Calu3 (cell line): ENCODE results near the gene MTA1. TPM values are rescaled to one million over a fixed set of nuclear protein-coding genes. Genes with fewer than 3 reads are reported as not detected.

ENCODE experiments used
- BruUV-seq: library from RNA; stranded (reverse); fragments of 400-500 nt; replicated peaks from 2 replicates; lab custom pipeline; 2021; lab: Mats Ljungman, UMichigan
- CTCF ChIA-PET: fragments of 300-600 bp; sonication (Branson Sonifier 250); formaldehyde crosslinking; loops from one replicate; lab custom pipeline; 2022; ENCODE audit warnings: antibody characterized with exemption; lab: Charles Lee
- DNase-seq: peaks from one replicate; pipeline ENCODE4 v3.0.0; 2022
- H3K27ac Mint-ChIP-seq: one replicate; pipeline ENCODE4 v1.8.0; 2022; ENCODE audit warnings: mixed read lengths; ENCODE audit not compliant: unreplicated experiment
- H3K27me3 Mint-ChIP-seq: one replicate; pipeline ENCODE4 v1.8.0; 2022; ENCODE audit warnings: mixed read lengths; ENCODE audit not compliant: unreplicated experiment
- H3K36me3 Mint-ChIP-seq: one replicate; pipeline ENCODE4 v1.8.0; 2022; ENCODE audit warnings: mild to moderate bottlenecking, moderate library complexity, mixed read lengths; ENCODE audit not compliant: insufficient read depth, unreplicated experiment
- H3K4me1 Mint-ChIP-seq: one replicate; pipeline ENCODE4 v1.8.0; 2022; ENCODE audit warnings: mild to moderate bottlenecking, low read depth, mixed read lengths; ENCODE audit not compliant: unreplicated experiment
- H3K4me3 Mint-ChIP-seq: one replicate; pipeline ENCODE4 v1.8.0; 2022; ENCODE audit warnings: mild to moderate bottlenecking, low read depth, moderate library complexity, mixed read lengths; ENCODE audit not compliant: unreplicated experiment
- H3K9me3 Mint-ChIP-seq: one replicate; pipeline ENCODE4 v1.8.0; 2022; ENCODE audit warnings: low read depth, mixed read lengths; ENCODE audit not compliant: unreplicated experiment
- intact Hi-C: fragments of 100-400 bp; cut with micrococcal nuclease; formaldehyde crosslinking; loops from one replicate; pipeline ENCODE4 v1.10.0; 2022; ENCODE audit not compliant: unreplicated experiment
- total RNA-seq: library from RNA; stranded (reverse); gene quantifications from 2 replicates; pipeline ENCODE4 v1.2.3, GENCODE V29; 2022
- TF ChIP-seq, protein P1 (sequence below): fragments of 200-600 bp; IDR thresholded peaks from one replicate; pipeline ENCODE4 v1.8.0; 2022; ENCODE audit warnings: antibody characterized with exemption; ENCODE audit not compliant: unreplicated experiment

Gene MTA1
- total RNA-seq, 1 experiment from 2014 or later: 168 TPM

DNA sequence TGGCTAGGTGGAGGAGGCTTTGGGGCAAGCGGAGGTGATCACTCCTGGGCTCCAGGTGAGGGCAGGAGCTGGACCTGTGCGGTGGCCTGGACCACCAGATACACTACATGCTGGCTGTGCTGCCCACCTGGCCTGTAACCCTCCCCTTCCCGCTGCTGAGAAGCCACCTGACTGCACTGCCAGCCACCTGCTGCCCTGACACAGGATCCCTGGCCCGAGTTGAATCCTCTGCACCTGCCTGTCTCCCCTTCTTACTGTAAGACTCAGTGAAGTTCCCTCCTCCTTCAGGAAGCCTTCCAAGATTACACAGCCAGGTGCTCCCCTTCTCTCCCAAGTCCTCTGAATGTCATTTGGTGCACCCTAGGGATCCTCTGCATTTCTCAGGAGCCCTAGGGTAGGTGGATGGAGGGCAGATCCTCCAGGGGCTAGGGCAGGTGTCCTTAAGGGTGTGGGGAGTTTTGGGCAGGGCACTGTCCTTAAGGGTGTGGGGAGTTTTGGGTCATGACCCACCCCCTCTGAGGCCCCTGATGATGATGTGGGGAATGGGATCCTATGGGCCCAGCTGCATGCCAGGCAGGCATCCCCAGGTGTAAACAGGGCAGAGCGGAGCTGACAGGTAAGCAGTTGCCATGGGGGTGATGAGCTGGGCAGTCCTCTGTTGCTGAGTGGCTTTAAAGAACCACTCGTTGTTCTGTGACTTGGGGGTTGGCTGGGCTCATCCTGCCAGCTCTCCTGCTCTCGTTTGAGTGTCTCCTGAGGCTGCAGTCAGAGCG lies 6.7 kb upstream of the MTA1 start:
- BruUV-seq: no TSS peak
- intact Hi-C loops: no loop called here
- TF ChIP-seq, protein P1, sequence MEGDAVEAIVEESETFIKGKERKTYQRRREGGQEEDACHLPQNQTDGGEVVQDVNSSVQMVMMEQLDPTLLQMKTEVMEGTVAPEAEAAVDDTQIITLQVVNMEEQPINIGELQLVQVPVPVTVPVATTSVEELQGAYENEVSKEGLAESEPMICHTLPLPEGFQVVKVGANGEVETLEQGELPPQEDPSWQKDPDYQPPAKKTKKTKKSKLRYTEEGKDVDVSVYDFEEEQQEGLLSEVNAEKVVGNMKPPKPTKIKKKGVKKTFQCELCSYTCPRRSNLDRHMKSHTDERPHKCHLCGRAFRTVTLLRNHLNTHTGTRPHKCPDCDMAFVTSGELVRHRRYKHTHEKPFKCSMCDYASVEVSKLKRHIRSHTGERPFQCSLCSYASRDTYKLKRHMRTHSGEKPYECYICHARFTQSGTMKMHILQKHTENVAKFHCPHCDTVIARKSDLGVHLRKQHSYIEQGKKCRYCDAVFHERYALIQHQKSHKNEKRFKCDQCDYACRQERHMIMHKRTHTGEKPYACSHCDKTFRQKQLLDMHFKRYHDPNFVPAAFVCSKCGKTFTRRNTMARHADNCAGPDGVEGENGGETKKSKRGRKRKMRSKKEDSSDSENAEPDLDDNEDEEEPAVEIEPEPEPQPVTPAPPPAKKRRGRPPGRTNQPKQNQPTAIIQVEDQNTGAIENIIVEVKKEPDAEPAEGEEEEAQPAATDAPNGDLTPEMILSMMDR: no peak
- peaks cover 5% of the 10 kb centered on the region for H3K36me3 Mint-ChIP-seq
- CTCF ChIA-PET: no interaction called here
- H3K27ac Mint-ChIP-seq: no peak overlapping the region
- no peaks in the 10 kb centered on the region for H3K9me3 Mint-ChIP-seq
- peaks cover 46% of the 10 kb centered on the region for H3K27me3 Mint-ChIP-seq
- DNase-seq: no peak
- no peaks in the 10 kb centered on the region for H3K4me1 Mint-ChIP-seq
- no peak overlapping the region for H3K4me3 Mint-ChIP-seq

GRCh38 chr14:105413544-105413886 lies 6.1 kb upstream of the MTA1 start:
- H3K27me3 Mint-ChIP-seq: peaks cover 45% of the 10 kb centered on the region
- intact Hi-C loops: no loop called here

DNA sequence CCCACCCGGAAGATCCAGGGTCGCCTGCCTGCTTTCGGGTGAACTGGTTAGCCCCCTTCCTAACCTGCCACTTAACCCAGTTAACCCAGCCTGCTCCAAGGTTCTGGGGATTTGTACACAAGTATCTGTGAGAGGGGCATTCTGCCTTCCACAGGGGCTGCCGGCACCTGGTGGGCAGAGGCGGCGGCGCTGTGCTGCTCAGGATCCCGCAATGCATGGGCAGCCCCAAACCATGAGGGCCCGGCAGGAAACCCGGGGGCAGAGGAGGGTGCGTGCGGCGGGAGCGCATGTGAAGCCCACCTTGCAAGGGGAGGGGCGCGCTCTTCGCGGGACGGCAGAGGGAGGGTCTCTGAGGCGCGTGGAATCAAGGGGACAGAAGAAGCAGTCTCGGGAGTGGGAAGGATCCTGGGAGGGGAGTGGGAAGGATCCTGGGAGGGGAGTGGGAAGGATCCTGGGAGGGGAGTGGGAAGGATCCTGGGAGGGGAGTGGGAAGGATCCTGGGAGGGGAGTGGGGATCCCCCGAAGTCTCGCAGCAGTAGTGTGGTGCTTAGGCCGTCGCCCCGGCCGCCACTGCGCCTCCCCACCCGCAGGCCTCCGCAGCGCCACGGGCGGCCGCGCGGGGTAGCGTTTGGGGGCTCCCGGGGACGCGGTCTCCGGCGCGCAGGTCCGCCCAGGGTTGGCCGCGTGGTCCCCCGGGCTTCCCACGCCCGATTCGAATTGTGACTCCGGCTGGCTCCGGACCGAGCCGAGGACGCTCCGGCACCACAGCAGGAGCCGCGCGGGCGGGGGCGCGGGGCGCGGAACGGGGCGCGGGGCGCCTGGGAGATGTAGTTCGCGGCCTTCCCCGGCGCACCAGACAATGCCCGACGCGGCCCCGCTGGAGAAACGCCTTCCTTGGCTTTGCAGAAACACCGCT lies 4.9 kb upstream of the MTA1 start:
- intact Hi-C loops: no loop called here
- peak; percentile 62 for DNase-seq
- no TSS peak for BruUV-seq
- Mint-ChIP-seq H3K9me3 (no peaks in the 10 kb centered on the region), H3K27me3 (peaks cover 33% of the 10 kb centered on the region), H3K4me3 (peak overlapping the region; percentile 17), H3K4me1 (peaks cover 8% of the 10 kb centered on the region), H3K36me3 (peaks cover 17% of the 10 kb centered on the region), H3K27ac (no peak overlapping the region)
- CTCF ChIA-PET: interaction anchor here (0.6 kb wide), 1 partner anchor 751 kb away, joined by 8 read pairs; no protein-coding TSS in a partner anchor
- TF ChIP-seq, protein P1: peak; percentile 66

More at GRCh38 chr14:105413544-105413886, 6.1 kb upstream of the MTA1 start:
- H3K9me3 Mint-ChIP-seq: no peaks in the 10 kb centered on the region
- no TSS peak for BruUV-seq
- H3K36me3 Mint-ChIP-seq: peaks cover 6% of the 10 kb centered on the region
- H3K4me3 Mint-ChIP-seq: no peak overlapping the region
- H3K27ac Mint-ChIP-seq: no peak overlapping the region
- DNase-seq: no peak
- CTCF ChIA-PET: interaction anchor here (0.6 kb wide), 1 partner anchor 21 kb away, joined by 3 read pairs; no protein-coding TSS in a partner anchor
- TF ChIP-seq, protein P1: no peak
- H3K4me1 Mint-ChIP-seq: peaks cover 1% of the 10 kb centered on the region
